CD4-positive, alpha-beta T cell (primary cell): ENCODE results near the gene GABRP. TPM values are rescaled to one million over a fixed set of nuclear protein-coding genes. Genes with fewer than 3 reads are reported as not detected.

ENCODE experiments used
- ATAC-seq: fragments of 200-7000 bp; cut with Tn5 transposase; one replicate; pipeline ENCODE4 v1.10.0; 2022; ENCODE audit warnings: mild to moderate bottlenecking; ENCODE audit not compliant: poor library complexity
- CTCF ChIA-PET: fragments of 350-600 bp; sonication (Branson Sonifier 250); formaldehyde crosslinking; loops from one replicate; lab custom pipeline; 2021; ENCODE audit warnings: antibody characterized with exemption, inconsistent platforms; lab: Charles Lee
- POLR2A ChIA-PET: fragments of 350-600 bp; sonication (Branson Sonifier 250); formaldehyde crosslinking; loops from one replicate; lab custom pipeline; 2021; ENCODE audit warnings: antibody characterized with exemption, inconsistent platforms; lab: Charles Lee
- DNase-seq, 14 experiments: peaks; one replicate each; pipeline ENCODE4 v3.0.0-alpha.2; 2013 to 2020; ENCODE audit warnings: mixed read lengths in 2 of 14
- H3K27ac ChIP-seq, 2 donors: one replicate each; pipeline versions ENCODE4 v1.5.1 to v1.7.0; 2013; ENCODE audit warnings: low read length in 2 of 2, low read depth in 1 of 2, mild to moderate bottlenecking in 1 of 2
- H3K27me3 ChIP-seq, 2 experiments: 1 replicate in 1 of 2; 2 replicates in 1 of 2; pipeline versions ENCODE4 v1.6.1 to v1.7.0; 2013; ENCODE audit warnings: low read length in 2 of 2, control low read depth in 1 of 2, mild to moderate bottlenecking in 1 of 2, moderate library complexity in 1 of 2; ENCODE audit not compliant: insufficient read depth in 2 of 2, control insufficient read depth in 1 of 2
- H3K36me3 ChIP-seq: one replicate; pipeline ENCODE4 v1.6.1; 2013; ENCODE audit warnings: low read length, control low read depth; ENCODE audit not compliant: insufficient read depth
- H3K4me1 ChIP-seq: one replicate; pipeline ENCODE4 v1.6.1; 2013; ENCODE audit warnings: low read length, control low read depth; ENCODE audit not compliant: insufficient read depth
- H3K4me3 ChIP-seq: one replicate; pipeline ENCODE4 v1.5.1; 2013; ENCODE audit warnings: mild to moderate bottlenecking, low read length, moderate library complexity
- H3K9me3 ChIP-seq, 2 experiments: 1 replicate in 1 of 2; 2 replicates in 1 of 2; pipeline versions ENCODE4 v1.6.1 to v1.7.0; 2013; ENCODE audit warnings: low read length in 2 of 2, mild to moderate bottlenecking in 2 of 2, control low read depth in 1 of 2, moderate library complexity in 1 of 2; ENCODE audit not compliant: control insufficient read depth in 1 of 2, insufficient read depth in 1 of 2
- H3K27ac Mint-ChIP-seq: one replicate; pipeline ENCODE4 v1.8.0; 2020; ENCODE audit warnings: mixed read lengths
- H3K27me3 Mint-ChIP-seq: one replicate; pipeline ENCODE4 v1.8.0; 2021; ENCODE audit warnings: mixed read lengths
- H3K36me3 Mint-ChIP-seq: one replicate; pipeline ENCODE4 v1.8.0; 2021; ENCODE audit warnings: low read depth, mixed read lengths
- H3K4me1 Mint-ChIP-seq: one replicate; pipeline ENCODE4 v1.8.0; 2021; ENCODE audit warnings: low read depth, mixed read lengths
- H3K4me3 Mint-ChIP-seq: one replicate; pipeline ENCODE4 v1.8.0; 2020; ENCODE audit warnings: mild to moderate bottlenecking, mixed read lengths
- H3K9me3 Mint-ChIP-seq: one replicate; pipeline ENCODE4 v1.8.0; 2020; ENCODE audit warnings: mixed read lengths
- intact Hi-C, 2 experiments: fragments of 100-400 bp; cut with DNase I in 1 of 2; cut with micrococcal nuclease in 1 of 2; formaldehyde crosslinking; loops; one replicate each; pipeline versions ENCODE4 v1.15.1 to v1.9.0; 2023 to 2025; cut with DNase I, micrococcal nuclease
- total RNA-seq, 174 experiments: library from RNA in 2 of 174; stranded (reverse) in 2 of 174; gene quantifications; one replicate each; pipeline ENCODE4 v1.2.3 and lab custom pipeline; 2021 to 2026
- TF ChIP-seq, protein P1 (sequence below): fragments of 200-600 bp; IDR thresholded peaks from one replicate; pipeline ENCODE4 v1.8.0; 2022; ENCODE audit warnings: antibody characterized with exemption, mild to moderate bottlenecking

The GABRP gene
- total RNA-seq, 2 experiments from 2014 or later, result not detected

DNA sequence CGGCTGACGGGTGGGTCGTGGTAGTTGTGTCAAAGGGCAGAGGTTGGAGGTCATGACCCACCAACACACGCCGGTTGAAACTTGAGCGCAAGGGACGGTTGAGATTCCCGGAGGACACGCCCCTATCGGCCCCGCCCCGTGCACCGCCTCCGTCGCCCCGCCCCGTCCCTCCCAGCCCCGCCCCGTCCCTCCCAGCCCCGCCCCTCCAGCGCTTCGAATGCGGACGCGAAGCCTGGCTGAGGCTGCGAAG, 78.1 kb downstream of the GABRP start:
- no peak overlapping the region for H3K27ac Mint-ChIP-seq
- H3K4me3 Mint-ChIP-seq, result no peak overlapping the region
- no peaks in the 10 kb centered on the region for H3K4me1 Mint-ChIP-seq
- DNase-seq (peak in 1 of 14 experiments; percentile 2), ATAC-seq (no peak)
- Histone ChIP-seq H3K4me3 (no peak overlapping the region), H3K36me3 (no peaks in the 10 kb centered on the region), H3K27ac (no peak overlapping the region), H3K9me3 (peaks cover 18 to 31% of the 10 kb centered on the region in 2 experiments), H3K27me3 (peaks cover 16 to 19% of the 10 kb centered on the region in 2 experiments), H3K4me1 (no peaks in the 10 kb centered on the region)
- intact Hi-C loops, result no loop called here
- H3K9me3 Mint-ChIP-seq, result peaks cover 18% of the 10 kb centered on the region
- ChIA-PET CTCF (no interaction called here), POLR2A (no interaction called here)
- TF ChIP-seq, protein P1, sequence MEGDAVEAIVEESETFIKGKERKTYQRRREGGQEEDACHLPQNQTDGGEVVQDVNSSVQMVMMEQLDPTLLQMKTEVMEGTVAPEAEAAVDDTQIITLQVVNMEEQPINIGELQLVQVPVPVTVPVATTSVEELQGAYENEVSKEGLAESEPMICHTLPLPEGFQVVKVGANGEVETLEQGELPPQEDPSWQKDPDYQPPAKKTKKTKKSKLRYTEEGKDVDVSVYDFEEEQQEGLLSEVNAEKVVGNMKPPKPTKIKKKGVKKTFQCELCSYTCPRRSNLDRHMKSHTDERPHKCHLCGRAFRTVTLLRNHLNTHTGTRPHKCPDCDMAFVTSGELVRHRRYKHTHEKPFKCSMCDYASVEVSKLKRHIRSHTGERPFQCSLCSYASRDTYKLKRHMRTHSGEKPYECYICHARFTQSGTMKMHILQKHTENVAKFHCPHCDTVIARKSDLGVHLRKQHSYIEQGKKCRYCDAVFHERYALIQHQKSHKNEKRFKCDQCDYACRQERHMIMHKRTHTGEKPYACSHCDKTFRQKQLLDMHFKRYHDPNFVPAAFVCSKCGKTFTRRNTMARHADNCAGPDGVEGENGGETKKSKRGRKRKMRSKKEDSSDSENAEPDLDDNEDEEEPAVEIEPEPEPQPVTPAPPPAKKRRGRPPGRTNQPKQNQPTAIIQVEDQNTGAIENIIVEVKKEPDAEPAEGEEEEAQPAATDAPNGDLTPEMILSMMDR, result no peak
- no peaks in the 10 kb centered on the region for H3K36me3 Mint-ChIP-seq
- peaks cover 63% of the 10 kb centered on the region for H3K27me3 Mint-ChIP-seq

DNA sequence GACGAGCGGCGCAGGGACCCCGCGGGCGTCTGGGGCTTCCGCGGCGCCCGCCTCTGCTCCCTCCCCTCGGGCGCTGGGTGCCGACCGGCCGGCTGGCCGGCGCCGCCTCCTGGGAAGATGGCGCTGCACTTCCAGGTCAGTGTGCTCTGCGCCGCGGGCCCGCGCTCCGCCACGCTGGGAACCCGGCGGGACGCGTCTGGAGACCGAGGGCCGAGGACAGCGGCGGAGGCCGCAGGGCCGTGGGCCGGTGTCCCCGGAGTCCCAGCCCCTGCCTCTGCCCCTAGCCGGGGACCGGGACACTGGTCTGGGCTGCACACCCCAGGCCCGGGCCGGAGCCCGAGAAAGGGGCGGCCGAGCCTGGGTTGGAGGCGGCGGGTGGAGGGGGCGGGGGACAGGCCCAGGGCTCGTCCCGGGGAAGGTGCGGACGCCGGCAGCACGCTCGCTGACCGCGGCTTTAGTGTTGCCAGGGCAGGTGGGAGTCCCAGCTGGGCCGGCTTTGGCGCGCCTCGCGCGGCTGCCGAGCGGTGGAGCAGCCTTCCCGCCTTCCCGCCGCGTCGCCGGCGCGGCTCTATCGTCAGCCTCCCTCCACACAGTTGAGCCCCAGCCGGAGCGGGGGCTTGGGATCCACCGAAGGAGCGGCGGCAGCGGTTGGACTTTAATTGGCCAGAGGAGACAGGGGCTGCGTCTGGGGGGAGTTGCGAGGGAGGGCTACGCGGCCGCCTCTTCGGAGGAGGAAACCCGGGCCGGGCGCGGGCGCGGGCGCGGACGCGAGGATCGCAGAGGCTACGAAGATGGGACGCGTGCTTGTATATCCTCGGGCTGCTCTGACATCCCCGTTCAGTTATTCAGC, 78.6 kb downstream of the GABRP start, which contains the start of gene RANBP17:
Gene RANBP17, plus strand, starts transcription at position 102 of the 850 bp plus-strand sequence.
- Histone ChIP-seq H3K9me3 (peaks cover 18 to 31% of the 10 kb centered on the region in 2 experiments), H3K36me3 (no peaks in the 10 kb centered on the region), H3K27me3 (peaks cover 16 to 21% of the 10 kb centered on the region in 2 experiments), H3K4me3 (no peak within 1 kb of the TSS), H3K27ac (no peak within 1 kb of the TSS), H3K4me1 (no peaks in the 10 kb centered on the region)
- Mint-ChIP-seq H3K9me3 (peaks cover 18% of the 10 kb centered on the region), H3K4me3 (no peak within 1 kb of the TSS), H3K27ac (no peak within 1 kb of the TSS), H3K4me1 (no peaks in the 10 kb centered on the region), H3K27me3 (peaks cover 63% of the 10 kb centered on the region), H3K36me3 (no peaks in the 10 kb centered on the region)
- intact Hi-C loops, result no loop called here
- ATAC-seq (no peak), DNase-seq (peak in 1 of 14 experiments; percentile 9)
- TF ChIP-seq, protein P1, result no peak
- ChIA-PET POLR2A (no interaction called here), CTCF (no interaction called here)

DNA sequence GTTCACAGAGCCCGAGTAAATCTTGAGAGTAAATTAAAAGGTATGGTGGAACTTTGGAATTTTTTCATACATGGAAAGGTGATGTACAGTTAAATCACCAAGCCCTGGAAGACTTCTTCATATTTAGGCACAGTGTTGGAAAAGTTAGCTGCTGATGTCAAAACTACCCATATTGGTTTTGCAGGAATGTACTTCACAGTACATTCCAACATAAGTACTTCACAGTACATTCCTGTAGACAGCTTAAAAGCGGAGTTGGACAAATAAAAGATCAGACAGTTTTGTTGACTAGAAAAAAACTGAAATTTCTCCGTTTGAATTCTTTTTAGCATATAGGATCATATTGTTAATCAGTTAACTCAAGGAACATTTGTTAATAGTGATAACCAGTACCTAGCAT, 80.1 kb downstream of the GABRP start:
- intact Hi-C loops, result no loop called here

More for the DNA sequence above, 80.1 kb downstream of the GABRP start:
- H3K9me3 ChIP-seq, result peaks cover 18 to 26% of the 10 kb centered on the region in 2 experiments
- no peak for DNase-seq
- H3K27ac ChIP-seq, result no peak overlapping the region
- peaks cover 57% of the 10 kb centered on the region for H3K27me3 Mint-ChIP-seq
- H3K27ac Mint-ChIP-seq, result no peak overlapping the region
- TF ChIP-seq, protein P1, result no peak
- H3K4me1 Mint-ChIP-seq, result no peaks in the 10 kb centered on the region
- H3K36me3 Mint-ChIP-seq, result no peaks in the 10 kb centered on the region
- POLR2A ChIA-PET, result no interaction called here
- H3K27me3 ChIP-seq, result peaks cover 15 to 21% of the 10 kb centered on the region in 2 experiments
- H3K4me3 ChIP-seq, result no peak overlapping the region
- H3K4me3 Mint-ChIP-seq, result no peak overlapping the region
- peaks cover 18% of the 10 kb centered on the region for H3K9me3 Mint-ChIP-seq
- H3K36me3 ChIP-seq, result no peaks in the 10 kb centered on the region
- CTCF ChIA-PET, result no interaction called here
- ATAC-seq, result no peak
- H3K4me1 ChIP-seq, result no peaks in the 10 kb centered on the region

Other genes with a start within 250 kb of the GABRP start
- gene RANBP17, start 78.3 kb downstream of the GABRP start, total RNA-seq, result not detected